ENCODE data around the gene IRGC.

Gene IRGC

GRCh38 chr19:43684326-43684725 is 31.6 kb upstream of the IRGC start:
- TF ChIP-seq CTCF (IDR thresholded peaks at IDR 0.05): no peak

- TF ChIP-seq CTCF (IDR thresholded peaks at IDR 0.05): no peak
These were observed 28.2 kb upstream of the IRGC start for GRCh38 chr19:43687660-43687997.

GRCh38 chr19:43688059-43688701 is 27.7 kb upstream of the IRGC start:
- no peak for TF ChIP-seq CTCF (IDR thresholded peaks at IDR 0.05)

GRCh38 chr19:43690444-43690843 is 25.4 kb upstream of the IRGC start:
- TF ChIP-seq CTCF (IDR thresholded peaks at IDR 0.05): no peak

GRCh38 chr19:43690890-43691289 is 25.0 kb upstream of the IRGC start:
- TF ChIP-seq CTCF (IDR thresholded peaks at IDR 0.05): no peak

- no peak for TF ChIP-seq CTCF (IDR thresholded peaks at IDR 0.05)
These were observed 24.1 kb upstream of the IRGC start for GRCh38 chr19:43691755-43692154.

- TF ChIP-seq CTCF (IDR thresholded peaks at IDR 0.05): no peak
These were observed 23.5 kb upstream of the IRGC start for GRCh38 chr19:43692385-43692784.

- TF ChIP-seq CTCF (IDR thresholded peaks at IDR 0.05): no peak
These were observed 23.0 kb upstream of the IRGC start for GRCh38 chr19:43692877-43693276.

All from LNCAP (cell line).